Natural killer cell (primary cell): ENCODE data around the gene AHRR. TPM values are rescaled to one million over a fixed set of nuclear protein-coding genes. Genes with fewer than 3 reads are reported as not detected.

Experiments
- ATAC-seq, 3 donors: fragments of 150-1000 bp in 2 of 3; fragments of 200-7000 bp in 1 of 3; cut with Tn5 transposase; 1 replicate in 1 of 3; 2 replicates in 2 of 3; pipeline ENCODE4 v1.10.0; 2021; ENCODE audit warnings: mild to moderate bottlenecking in 2 of 3, moderate library complexity in 2 of 3
- DNase-seq, 2 donors: peaks; one replicate each; pipeline versions ENCODE4 v3.0.0 to v3.0.0-alpha.2; 2013 to 2021; ENCODE audit warnings: mixed read lengths in 1 of 2
- H3K27ac ChIP-seq: one replicate; pipeline ENCODE4 v1.5.1; 2013; ENCODE audit warnings: mild to moderate bottlenecking, low read length
- H3K27me3 ChIP-seq: one replicate; pipeline ENCODE4 v1.6.1; 2013; ENCODE audit warnings: low read length; ENCODE audit not compliant: control insufficient read depth, insufficient read depth
- H3K36me3 ChIP-seq: one replicate; pipeline ENCODE4 v1.6.1; 2013; ENCODE audit warnings: low read length; ENCODE audit not compliant: control insufficient read depth, insufficient read depth
- H3K4me1 ChIP-seq: one replicate; pipeline ENCODE4 v1.6.1; 2013; ENCODE audit warnings: low read length; ENCODE audit not compliant: control insufficient read depth, insufficient read depth
- H3K4me3 ChIP-seq: one replicate; pipeline ENCODE4 v1.5.1; 2013; ENCODE audit warnings: low read length
- H3K9me3 ChIP-seq: one replicate; pipeline ENCODE4 v1.6.1; 2013; ENCODE audit warnings: low read length; ENCODE audit not compliant: control insufficient read depth, insufficient read depth
- H3K27ac Mint-ChIP-seq, 2 donors: one replicate each; pipeline ENCODE4 v1.8.0; 2022; ENCODE audit warnings: mild to moderate bottlenecking in 2 of 2, mixed read lengths in 2 of 2, moderate library complexity in 1 of 2
- H3K27me3 Mint-ChIP-seq, 2 donors: one replicate each; pipeline ENCODE4 v1.8.0; 2022; ENCODE audit warnings: low read depth in 2 of 2, mixed read lengths in 2 of 2
- H3K36me3 Mint-ChIP-seq: one replicate; pipeline ENCODE4 v1.8.0; 2022; ENCODE audit warnings: mixed read lengths
- H3K4me1 Mint-ChIP-seq, 2 donors: one replicate each; pipeline ENCODE4 v1.8.0; 2022; ENCODE audit warnings: mixed read lengths in 2 of 2
- H3K4me3 Mint-ChIP-seq: one replicate; pipeline ENCODE4 v1.8.0; 2022; ENCODE audit warnings: mild to moderate bottlenecking, moderate library complexity, mixed read lengths
- H3K9me3 Mint-ChIP-seq, 2 donors: one replicate each; pipeline ENCODE4 v1.8.0; 2022; ENCODE audit warnings: mixed read lengths in 2 of 2
- CTCF ChIP-seq: fragments of 200-600 bp; IDR thresholded peaks from one replicate; pipeline ENCODE4 v1.8.0; 2022; ENCODE audit warnings: antibody characterized with exemption
- WGBS: methylation state at CpG from one replicate; pipeline ENCODE4 v1.1.7; 2013; ENCODE audit warnings: missing lambda C conversion rate; ENCODE audit not compliant: insufficient coverage; 5-methylcytosine and 5-hydroxymethylcytosine counted together
- intact Hi-C: fragments of 100-400 bp; cut with micrococcal nuclease; formaldehyde crosslinking; loops from one replicate; pipeline ENCODE4 v1.14.2; 2022
- total RNA-seq, 4 donors: library from RNA; stranded (reverse); fragments of 120-200 nt in 1 of 4; gene quantifications; one replicate each; pipeline versions ENCODE4 v1.2.3 to v1.2.4, GENCODE V29; 2013 to 2022

The AHRR gene
- total RNA-seq, 3 donors from 2014 or later (not counting 1 experiment from before 2014, with no cell fraction given) = 0.88 to 1.4 (median 1.2) TPM

DNA sequence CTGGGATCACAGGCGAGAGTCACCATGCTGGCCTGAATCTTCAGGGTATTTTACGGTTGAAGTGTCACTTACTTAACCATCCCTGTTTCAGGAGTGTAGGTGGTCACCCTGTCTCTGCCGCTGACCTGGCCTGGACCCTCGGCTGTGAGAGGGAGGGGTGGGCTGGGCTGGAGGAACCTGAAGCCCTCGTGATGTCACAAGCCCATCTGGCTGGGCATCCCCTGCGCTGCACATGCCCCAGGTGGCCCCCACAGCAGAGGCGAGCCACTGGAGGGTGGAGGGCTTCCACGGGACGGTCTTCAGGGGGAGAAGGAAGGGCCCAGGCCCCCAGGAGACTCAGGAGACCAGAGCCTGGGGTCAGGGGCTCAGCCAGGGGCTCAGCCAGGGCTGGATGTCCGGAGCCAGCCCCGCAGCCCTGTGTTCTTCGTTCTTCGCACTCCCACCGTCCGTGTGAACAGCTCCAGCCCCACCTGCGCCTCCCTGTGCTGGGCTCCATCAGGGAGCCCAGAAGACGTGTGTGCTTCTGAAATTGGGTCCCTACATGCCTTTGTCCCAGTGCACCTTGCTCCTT is 7.6 kb upstream of the AHRR start:
- H3K4me1 Mint-ChIP-seq = peaks cover 0 to 6% of the 10 kb centered on the region in 2 donors
- Histone ChIP-seq H3K27me3 (peaks cover 3% of the 10 kb centered on the region), H3K9me3 (no peaks in the 10 kb centered on the region), H3K4me3 (no peak overlapping the region), H3K4me1 (peaks cover 2% of the 10 kb centered on the region), H3K27ac (no peak overlapping the region), H3K36me3 (peaks cover 25% of the 10 kb centered on the region)
- DNase-seq (no peak), ATAC-seq (no peak)
- 92% methylated on average over 17 of the region's 17 CpGs for WGBS
- no peaks in the 10 kb centered on the region for H3K36me3 Mint-ChIP-seq
- TF ChIP-seq CTCF = no peak
- no peaks in the 10 kb centered on the region for H3K27me3 Mint-ChIP-seq
- H3K27ac Mint-ChIP-seq = no peak overlapping the region
- intact Hi-C loops = no loop called here
- no peak overlapping the region for H3K4me3 Mint-ChIP-seq
- no peaks in the 10 kb centered on the region for H3K9me3 Mint-ChIP-seq

DNA sequence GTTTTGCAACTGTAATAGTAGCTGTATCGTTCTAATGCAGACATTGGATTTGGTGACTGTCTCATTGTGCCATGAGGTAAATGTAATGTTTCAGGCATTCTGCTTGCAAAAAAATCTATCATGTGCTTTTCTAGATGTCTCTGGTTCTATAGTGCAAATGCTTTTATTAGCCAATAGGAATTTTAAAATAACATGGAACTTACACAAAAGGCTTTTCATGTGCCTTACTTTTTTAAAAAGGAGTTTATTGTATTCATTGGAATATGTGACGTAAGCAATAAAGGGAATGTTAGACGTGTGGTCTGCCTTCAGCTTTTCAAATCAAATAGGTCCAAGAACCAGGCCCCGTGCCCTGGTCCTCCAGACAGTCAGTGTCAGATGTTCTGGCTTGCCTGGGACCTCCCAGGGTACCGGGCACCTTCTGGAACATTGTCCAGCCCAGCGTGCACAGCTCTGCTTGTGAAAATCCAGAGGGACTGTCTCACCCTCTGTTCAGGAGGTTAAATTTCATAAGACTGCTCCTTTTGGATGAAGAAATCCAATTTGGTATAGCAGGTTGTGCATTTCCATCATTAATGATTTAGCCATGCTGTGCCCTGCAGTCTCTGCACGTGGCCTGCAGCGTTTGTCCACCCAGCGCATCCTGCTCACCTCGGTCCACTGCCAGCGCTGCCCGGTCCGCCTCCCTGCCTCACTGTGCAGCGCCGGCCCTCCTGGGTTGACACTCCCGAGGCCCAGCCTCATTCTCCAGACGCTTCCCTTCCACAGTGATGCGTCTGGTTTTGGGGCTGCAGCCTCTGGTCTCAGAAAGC is 6.6 kb upstream of the AHRR start:
- Histone ChIP-seq H3K4me3 (no peak overlapping the region), H3K9me3 (no peaks in the 10 kb centered on the region), H3K36me3 (peaks cover 24% of the 10 kb centered on the region), H3K27me3 (peaks cover 10% of the 10 kb centered on the region), H3K4me1 (peaks cover 2% of the 10 kb centered on the region), H3K27ac (no peak overlapping the region)
- H3K36me3 Mint-ChIP-seq = no peaks in the 10 kb centered on the region
- peaks cover 0 to 3% of the 10 kb centered on the region in 2 donors for H3K27me3 Mint-ChIP-seq
- H3K27ac Mint-ChIP-seq = no peak overlapping the region
- H3K9me3 Mint-ChIP-seq = no peaks in the 10 kb centered on the region
- no peak for TF ChIP-seq CTCF
- no peak overlapping the region for H3K4me3 Mint-ChIP-seq
- DNase-seq (no peak), ATAC-seq (no peak)
- 95% methylated on average over 18 of the region's 18 CpGs for WGBS
- intact Hi-C loops = no loop called here
- peaks cover 0 to 6% of the 10 kb centered on the region in 2 donors for H3K4me1 Mint-ChIP-seq

DNA sequence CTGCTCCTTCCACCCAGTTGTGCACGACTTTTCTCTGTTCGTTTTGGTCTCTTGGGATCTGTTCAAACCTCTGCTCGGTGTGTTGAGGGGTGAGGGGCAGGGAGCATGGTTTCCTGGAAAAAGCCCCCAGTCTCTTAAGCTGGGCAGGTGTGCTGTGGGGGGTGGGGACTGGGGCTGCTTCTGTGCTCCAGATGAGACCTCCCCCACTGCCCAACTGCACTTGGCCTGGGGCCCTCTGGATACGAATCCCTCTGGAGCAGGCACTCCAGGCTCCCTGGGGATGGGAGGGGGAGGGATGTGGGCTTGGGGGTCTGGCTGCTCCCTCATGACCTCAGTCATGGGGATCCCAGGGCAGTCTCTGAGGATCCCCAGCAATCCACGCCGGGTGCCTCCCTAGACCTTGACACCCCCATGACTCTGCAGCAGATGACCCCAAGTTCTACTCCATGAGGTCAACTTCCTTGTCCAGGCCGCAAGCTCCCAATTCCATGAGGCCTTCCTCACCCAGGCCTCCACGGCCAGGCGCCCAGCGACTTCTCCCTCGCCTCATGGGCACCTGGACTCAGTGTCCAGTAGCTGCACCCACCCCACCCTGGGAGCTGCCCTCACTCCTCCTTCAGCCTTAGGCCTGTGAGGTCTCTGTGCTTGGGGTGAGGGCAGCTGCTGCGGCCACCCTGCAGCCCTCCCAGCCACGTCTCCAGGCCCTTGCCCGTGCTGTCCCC is 5.9 kb upstream of the AHRR start:
- Histone ChIP-seq H3K27me3 (peaks cover 14% of the 10 kb centered on the region), H3K4me3 (no peak overlapping the region), H3K27ac (no peak overlapping the region), H3K4me1 (peaks cover 4% of the 10 kb centered on the region), H3K9me3 (no peaks in the 10 kb centered on the region), H3K36me3 (peaks cover 21% of the 10 kb centered on the region)
- DNase-seq = no peak
- WGBS = 86% methylated on average over 14 of the region's 14 CpGs
- Mint-ChIP-seq H3K4me1 (peaks cover 0 to 11% of the 10 kb centered on the region in 2 donors), H3K36me3 (no peaks in the 10 kb centered on the region), H3K27me3 (peaks cover 0 to 7% of the 10 kb centered on the region in 2 donors), H3K27ac (no peak overlapping the region), H3K4me3 (no peak overlapping the region), H3K9me3 (no peaks in the 10 kb centered on the region)
- TF ChIP-seq CTCF = no peak
- ATAC-seq = no peak
- intact Hi-C loops = no loop called here
